K562 treated with DMSO at 1 percent for 24 hours (cell line): ENCODE data around the gene GPATCH8. TPM values are rescaled to one million over a fixed set of nuclear protein-coding genes. Genes with fewer than 3 reads are reported as not detected.

Source experiments
- total RNA-seq: library from RNA; unstranded; fragments of 300-600 nt; gene quantifications from 2 replicates; pipeline ENCODE4 v1.2.3, GENCODE V29; 2022; ENCODE audit warnings: low read depth; ENCODE audit not compliant: insufficient read depth

Gene GPATCH8
- total RNA-seq, result 16.9 and 18.5 TPM in 2 replicates

DNA sequence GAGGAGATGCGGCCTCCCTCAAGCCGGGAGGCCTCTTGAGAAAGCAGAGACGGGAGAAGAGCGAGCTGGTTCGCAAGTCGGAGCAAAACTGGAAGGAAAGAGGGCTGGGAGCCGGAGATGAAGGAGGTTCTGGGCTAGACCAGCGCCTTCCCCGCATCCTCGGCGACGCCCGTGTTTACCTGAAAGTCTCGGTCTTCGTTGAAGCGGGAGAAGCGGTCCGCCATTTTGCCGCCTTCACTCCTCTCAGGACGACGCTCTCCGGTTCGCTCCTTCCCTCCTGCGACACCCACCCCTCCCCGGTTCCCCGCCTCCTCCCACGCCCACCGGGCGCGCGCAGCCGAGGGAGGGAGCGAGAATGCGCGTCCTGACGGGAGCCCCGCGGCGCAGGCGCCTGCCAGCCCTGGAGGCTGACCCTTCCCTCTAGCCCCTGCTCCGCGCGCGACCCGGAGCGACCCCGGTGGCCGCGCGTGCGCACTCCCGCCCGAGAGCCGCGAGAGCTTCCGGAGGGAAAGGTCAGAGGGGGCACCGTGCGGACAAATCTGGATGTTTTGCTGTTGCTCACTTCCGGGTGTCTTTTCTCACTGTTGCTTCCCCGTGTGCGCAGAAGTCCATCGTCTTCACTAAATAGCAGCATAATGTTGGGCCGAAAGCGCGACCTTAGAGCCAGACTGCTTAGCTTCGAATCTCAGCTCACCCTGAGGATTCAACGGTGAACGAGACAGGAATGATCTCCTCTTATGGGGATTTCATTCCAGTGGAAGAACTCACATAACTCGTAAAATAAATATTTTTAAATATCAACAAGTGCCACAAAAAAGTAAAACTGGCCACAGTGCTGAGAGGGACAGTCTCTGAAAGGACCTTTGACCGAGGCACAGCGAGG lies at the start of gene GPATCH8:
GPATCH8 (minus strand) TSS at position 260 of the 883 bp plus-strand sequence; CDS start at position 224, 36 bp downstream.

DNA sequence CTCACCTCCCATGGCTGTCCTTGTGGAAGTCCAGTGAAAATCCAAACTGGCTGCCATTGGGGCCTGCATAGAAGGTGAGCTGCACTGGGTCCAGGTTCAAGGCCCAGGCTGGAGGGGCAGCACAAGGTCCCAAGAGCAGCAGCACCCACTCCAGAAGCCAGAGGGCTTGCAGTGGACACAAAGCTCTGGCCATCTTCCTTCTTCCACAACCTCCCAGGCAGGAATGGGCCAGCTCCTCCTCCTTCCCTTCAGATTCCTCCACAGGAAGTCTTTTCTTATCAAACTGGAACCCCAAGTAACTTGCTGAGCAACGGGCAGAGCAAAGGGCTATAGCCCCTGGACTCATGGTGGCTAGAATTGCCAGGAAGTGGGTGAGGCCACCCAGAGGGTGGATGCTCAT lies 113.9 kb downstream of the GPATCH8 start, which contains the start of gene ITGA2B:
ITGA2B (minus strand) TSS at position 369 of the 400 bp plus-strand sequence; CDS start at position 193, 176 bp downstream.

GRCh38 chr17:44363613-44364159 lies 139.5 kb downstream of the GPATCH8 start, which contains the start of gene FAM171A2:
TSS of gene FAM171A2 (minus strand) at chr17:44363853. CDS start at chr17:44363714, 139 bp downstream.

Other genes with a start within 250 kb of the GPATCH8 start
- gene SLC4A1, start 235.3 kb downstream of the GPATCH8 start, total RNA-seq, result 1.5 and 1.9 TPM in 2 replicates
- gene RUNDC3A, start 194.8 kb downstream of the GPATCH8 start, total RNA-seq, result 0.30 TPM in 1 of 2 replicates, not detected in the other
- 246 and 286 TPM in 2 replicates for gene SLC25A39, start 178.6 kb downstream of the GPATCH8 start, total RNA-seq
- gene GRN, start 158.1 kb downstream of the GPATCH8 start, total RNA-seq, result 421 and 465 TPM in 2 replicates
- gene FAM171A2, start 139.6 kb downstream of the GPATCH8 start, total RNA-seq, result 22.7 and 24.8 TPM in 2 replicates
- 4.7 and 5.3 TPM in 2 replicates for gene ITGA2B, start 113.8 kb downstream of the GPATCH8 start, total RNA-seq
- gene FZD2, start 54.1 kb upstream of the GPATCH8 start, total RNA-seq, result 16.1 and 18.5 TPM in 2 replicates
- not detected in 2 replicates for gene MEIOC, start 153.1 kb upstream of the GPATCH8 start, total RNA-seq
- 11.3 and 14.7 TPM in 2 replicates for gene CCDC43, start 186.4 kb upstream of the GPATCH8 start, total RNA-seq
- 21.9 and 26.6 TPM in 2 replicates for gene DBF4B, start 205.3 kb upstream of the GPATCH8 start, total RNA-seq